Colonic mucosa (tissue), 4 donors: ENCODE measurements around the gene SLC6A6. TPM values are rescaled to one million over a fixed set of nuclear protein-coding genes. Genes with fewer than 3 reads are reported as not detected.

Experiments
- DNase-seq: peaks from one replicate; pipeline ENCODE4 v3.0.0-alpha.2; 2020
- H3K27ac ChIP-seq: fragments of 200-600 bp; one replicate; pipeline ENCODE4 v1.8.0; 2021
- H3K27me3 ChIP-seq: fragments of 200-600 bp; one replicate; pipeline ENCODE4 v1.8.0; 2021
- H3K36me3 ChIP-seq: fragments of 200-600 bp; one replicate; pipeline ENCODE4 v1.8.0; 2021
- H3K4me1 ChIP-seq: fragments of 200-600 bp; one replicate; pipeline ENCODE4 v1.8.0; 2021; ENCODE audit warnings: mild to moderate bottlenecking
- H3K4me3 ChIP-seq: fragments of 200-600 bp; one replicate; pipeline ENCODE4 v1.8.0; 2021
- H3K9ac ChIP-seq, 2 donors: one replicate each; pipeline ENCODE4 v1.7.0; 2013; ENCODE audit warnings: control low read depth in 2 of 2, low read depth in 2 of 2, low read length in 2 of 2
- H3K9me3 ChIP-seq: fragments of 200-600 bp; one replicate; pipeline ENCODE4 v1.8.0; 2021
- intact Hi-C: fragments of 100-400 bp; cut with DNase I; formaldehyde crosslinking; loops from one replicate; pipeline ENCODE4 v1.14.1; 2022
- total RNA-seq, 2 donors: library from RNA; stranded (reverse); fragmentation: NEBNext Ultra II Directional in 1 of 2; extraction: Animal tissue kit (Norgen Biotek cat#: 25700) in 1 of 2; gene quantifications; one replicate each; pipeline ENCODE4 v1.2.1, GENCODE V29; 2021
- TF ChIP-seq, protein P1 (sequence below): fragments of 200-600 bp; IDR thresholded peaks from one replicate; pipeline ENCODE4 v1.8.0; 2022; ENCODE audit warnings: antibody characterized with exemption, mild to moderate bottlenecking
- donor health status: healthy.
- donor health status: DM: no; HTN: no; CAD: no.
- donor health status: DM: no; HTN: no; CAD: no.

The SLC6A6 gene
- total RNA-seq, 2 donors from 2014 or later: 7.2 to 13.0 TPM

DNA sequence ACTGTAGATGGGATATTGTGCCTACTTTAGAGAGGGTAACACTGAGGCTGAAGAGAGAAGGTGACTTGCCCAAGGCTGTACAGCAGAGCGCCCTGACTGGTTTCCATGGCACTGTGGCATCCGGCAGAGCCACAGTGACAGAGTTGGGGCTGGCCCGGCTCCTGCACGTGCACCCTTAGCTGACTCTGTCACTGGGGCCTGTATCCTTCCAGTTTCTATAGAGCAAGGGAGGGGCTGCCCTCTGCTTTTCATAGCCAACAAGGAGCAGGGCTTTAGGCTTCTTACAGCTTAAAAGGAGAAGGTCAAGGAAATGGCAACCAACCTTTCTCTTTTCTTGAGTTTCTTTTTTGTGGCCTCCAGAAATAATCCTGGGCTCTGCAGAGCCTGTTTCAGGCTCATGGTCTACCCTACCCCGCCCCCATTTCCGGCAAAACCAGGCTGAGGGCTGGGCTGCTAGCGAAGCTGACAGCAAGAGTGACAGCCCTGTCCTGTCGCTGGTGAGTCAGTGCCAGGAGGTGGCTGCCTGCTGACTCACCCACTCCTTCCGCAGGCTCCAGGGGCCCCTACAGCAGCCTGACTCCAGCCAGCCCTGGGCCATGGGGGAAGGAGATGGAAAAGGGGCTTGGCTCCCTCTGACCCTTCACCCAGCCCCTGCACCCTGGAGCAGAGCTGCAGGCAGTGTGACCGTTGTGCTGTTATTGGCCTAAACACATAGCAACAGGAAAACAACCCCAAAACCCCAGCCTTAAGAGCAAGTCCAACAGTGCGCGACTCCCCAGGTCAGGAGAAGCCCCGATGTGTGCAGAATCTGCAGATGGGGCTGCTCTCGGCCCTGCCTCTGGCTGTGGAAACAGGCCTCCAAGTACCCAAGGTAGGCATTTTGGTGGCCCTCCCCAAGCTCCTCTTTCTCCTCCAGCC lies 29.8 kb downstream of the SLC6A6 start:
- Histone ChIP-seq H3K9ac (peak overlapping the region; percentile 46 to 49), H3K27me3 (no peaks in the 10 kb centered on the region), H3K36me3 (no peaks in the 10 kb centered on the region), H3K4me3 (no peak overlapping the region), H3K27ac (peak overlapping the region; percentile 61), H3K4me1 (peaks cover 20% of the 10 kb centered on the region), H3K9me3 (no peaks in the 10 kb centered on the region)
- DNase-seq: peak; percentile 90
- intact Hi-C loops: no loop called here
- TF ChIP-seq, protein P1, sequence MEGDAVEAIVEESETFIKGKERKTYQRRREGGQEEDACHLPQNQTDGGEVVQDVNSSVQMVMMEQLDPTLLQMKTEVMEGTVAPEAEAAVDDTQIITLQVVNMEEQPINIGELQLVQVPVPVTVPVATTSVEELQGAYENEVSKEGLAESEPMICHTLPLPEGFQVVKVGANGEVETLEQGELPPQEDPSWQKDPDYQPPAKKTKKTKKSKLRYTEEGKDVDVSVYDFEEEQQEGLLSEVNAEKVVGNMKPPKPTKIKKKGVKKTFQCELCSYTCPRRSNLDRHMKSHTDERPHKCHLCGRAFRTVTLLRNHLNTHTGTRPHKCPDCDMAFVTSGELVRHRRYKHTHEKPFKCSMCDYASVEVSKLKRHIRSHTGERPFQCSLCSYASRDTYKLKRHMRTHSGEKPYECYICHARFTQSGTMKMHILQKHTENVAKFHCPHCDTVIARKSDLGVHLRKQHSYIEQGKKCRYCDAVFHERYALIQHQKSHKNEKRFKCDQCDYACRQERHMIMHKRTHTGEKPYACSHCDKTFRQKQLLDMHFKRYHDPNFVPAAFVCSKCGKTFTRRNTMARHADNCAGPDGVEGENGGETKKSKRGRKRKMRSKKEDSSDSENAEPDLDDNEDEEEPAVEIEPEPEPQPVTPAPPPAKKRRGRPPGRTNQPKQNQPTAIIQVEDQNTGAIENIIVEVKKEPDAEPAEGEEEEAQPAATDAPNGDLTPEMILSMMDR: no peak

DNA sequence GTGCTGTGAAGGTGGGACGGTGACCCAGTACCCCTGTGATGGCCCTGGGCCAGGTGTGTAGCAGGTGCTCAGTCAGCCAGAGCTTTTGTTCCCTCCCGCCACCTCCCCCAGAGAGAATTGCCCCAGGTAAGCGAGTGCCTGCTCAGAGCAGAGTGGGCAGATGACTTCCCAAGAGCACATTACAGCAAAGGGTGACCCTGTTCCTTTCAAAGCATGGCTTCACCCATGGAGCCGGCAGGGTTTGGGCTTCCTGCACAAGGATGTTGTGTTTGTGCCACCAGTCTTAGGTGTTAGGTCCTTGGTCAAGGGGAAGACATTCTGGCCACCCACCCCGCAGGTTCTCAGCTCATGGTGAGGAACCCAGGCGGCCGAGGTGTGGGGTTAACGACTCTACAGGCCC lies 30.7 kb downstream of the SLC6A6 start:
- Histone ChIP-seq H3K36me3 (no peaks in the 10 kb centered on the region), H3K4me3 (no peak overlapping the region), H3K9me3 (no peaks in the 10 kb centered on the region), H3K9ac (peak overlapping the region in 1 of 2 donors; percentile 46), H3K27me3 (no peaks in the 10 kb centered on the region), H3K27ac (peak overlapping the region; percentile 61), H3K4me1 (peaks cover 20% of the 10 kb centered on the region)
- intact Hi-C loops: no loop called here
- TF ChIP-seq, protein P1: no peak
- DNase-seq: no peak

- Histone ChIP-seq H3K4me3 (no peak overlapping the region), H3K27me3 (no peaks in the 10 kb centered on the region), H3K4me1 (peaks cover 24% of the 10 kb centered on the region), H3K36me3 (no peaks in the 10 kb centered on the region), H3K9me3 (no peaks in the 10 kb centered on the region), H3K9ac (peak overlapping the region; percentile 53 to 60), H3K27ac (peak overlapping the region; percentile 12)
- intact Hi-C loops: no loop called here
- TF ChIP-seq, protein P1: no peak
- no peak for DNase-seq
These were observed 31.7 kb downstream of the SLC6A6 start for GRCh38 chr3:14434126-14434497.

DNA sequence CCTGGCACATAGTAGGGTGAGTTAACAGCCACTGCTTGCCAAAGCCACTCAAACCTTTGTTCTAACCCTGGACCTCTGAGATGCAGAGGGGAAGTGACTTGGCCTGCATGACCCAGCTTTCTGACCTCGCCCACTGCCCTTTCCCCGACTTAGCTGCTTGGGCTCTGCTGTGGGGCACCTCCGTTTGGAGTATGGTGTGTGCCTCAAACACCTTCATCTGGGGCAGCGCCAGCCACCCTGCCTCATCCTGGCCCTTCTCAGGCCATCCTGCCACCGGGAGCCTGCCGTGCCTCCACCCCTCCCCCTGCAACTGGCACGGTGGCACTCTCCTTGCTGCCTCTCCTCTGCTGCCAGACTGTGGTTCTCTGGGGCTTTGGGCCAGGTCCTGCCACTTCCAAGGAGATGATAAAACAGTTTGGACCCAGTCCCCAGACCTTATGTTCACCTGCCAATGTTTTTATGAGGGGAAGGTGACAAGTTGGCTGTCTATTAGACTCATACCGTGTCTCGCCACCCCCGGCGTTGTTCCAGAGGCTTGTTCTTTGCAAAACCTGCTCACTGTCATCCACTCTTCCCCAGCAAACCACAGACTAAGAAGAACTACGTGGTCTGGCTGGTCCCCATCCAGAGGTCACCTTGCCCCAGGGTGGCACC lies 32.2 kb downstream of the SLC6A6 start:
- Histone ChIP-seq H3K9me3 (no peaks in the 10 kb centered on the region), H3K27me3 (no peaks in the 10 kb centered on the region), H3K4me3 (no peak overlapping the region), H3K9ac (peak overlapping the region; percentile 53 to 60), H3K4me1 (peaks cover 29% of the 10 kb centered on the region), H3K36me3 (no peaks in the 10 kb centered on the region), H3K27ac (peak overlapping the region; percentile 12)
- DNase-seq: no peak
- intact Hi-C loops: no loop called here
- TF ChIP-seq, protein P1: no peak

DNA sequence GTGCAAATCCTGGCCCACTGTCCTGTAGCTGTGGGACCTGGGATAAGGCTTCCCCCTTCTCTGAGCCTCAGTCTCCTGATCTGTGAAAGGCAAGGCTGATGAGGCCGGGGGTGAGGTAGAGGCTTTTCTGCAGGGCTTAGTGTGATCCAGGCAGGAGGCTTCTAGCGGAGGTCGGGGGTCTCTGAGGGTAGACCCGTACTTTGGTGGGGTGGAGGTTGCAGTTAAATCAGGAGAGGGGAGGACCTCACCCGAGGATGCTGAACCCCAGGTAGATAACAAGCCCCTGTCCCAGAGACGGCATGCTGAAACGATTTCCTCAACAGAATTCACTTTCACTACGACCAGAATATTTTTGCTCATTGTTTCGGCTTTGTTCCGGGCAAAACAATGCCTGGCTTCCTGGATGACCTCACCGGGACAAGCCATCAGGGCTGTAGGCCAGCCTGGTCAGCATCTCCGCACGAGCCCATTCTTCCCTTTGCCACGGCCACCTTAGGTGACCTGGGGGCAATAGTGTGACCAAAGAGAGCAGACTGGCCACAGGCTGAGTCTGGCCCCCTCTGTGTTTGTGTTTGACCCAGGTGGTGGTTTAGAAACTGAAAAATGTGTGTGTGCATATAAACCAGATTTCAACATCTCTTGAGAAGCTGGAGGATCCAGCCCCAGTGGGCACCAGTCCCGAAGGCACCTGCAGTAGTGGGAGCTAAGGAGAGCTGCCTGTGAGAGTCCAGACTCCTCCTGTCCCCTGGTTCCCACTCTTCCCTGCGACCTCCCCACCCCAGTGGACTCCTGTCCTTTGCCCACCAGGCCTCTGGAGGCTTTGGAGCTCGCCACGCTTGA lies 33.0 kb downstream of the SLC6A6 start:
- no peak overlapping the region for H3K4me3 ChIP-seq

More for the DNA sequence above, 33.0 kb downstream of the SLC6A6 start:
- TF ChIP-seq, protein P1: no peak
- Histone ChIP-seq H3K9me3 (no peaks in the 10 kb centered on the region), H3K27me3 (no peaks in the 10 kb centered on the region), H3K4me1 (peaks cover 32% of the 10 kb centered on the region), H3K9ac (no peak overlapping the region), H3K27ac (no peak overlapping the region), H3K36me3 (no peaks in the 10 kb centered on the region)
- no peak for DNase-seq
- intact Hi-C loops: no loop called here
